ENCODE results near the gene SNX14. TPM values are rescaled to one million over a fixed set of nuclear protein-coding genes. Genes with fewer than 3 reads are reported as not detected.
A peak's percentile ranks its signal among the peaks of the same experiment; 100 is the strongest.

Gene SNX14
- total and polyA plus RNA-seq, 2 of the 13 experiments (the other 11 are each of a cell fraction or from before 2014, with no cell fraction given), result 83.5 to 112 TPM

DNA sequence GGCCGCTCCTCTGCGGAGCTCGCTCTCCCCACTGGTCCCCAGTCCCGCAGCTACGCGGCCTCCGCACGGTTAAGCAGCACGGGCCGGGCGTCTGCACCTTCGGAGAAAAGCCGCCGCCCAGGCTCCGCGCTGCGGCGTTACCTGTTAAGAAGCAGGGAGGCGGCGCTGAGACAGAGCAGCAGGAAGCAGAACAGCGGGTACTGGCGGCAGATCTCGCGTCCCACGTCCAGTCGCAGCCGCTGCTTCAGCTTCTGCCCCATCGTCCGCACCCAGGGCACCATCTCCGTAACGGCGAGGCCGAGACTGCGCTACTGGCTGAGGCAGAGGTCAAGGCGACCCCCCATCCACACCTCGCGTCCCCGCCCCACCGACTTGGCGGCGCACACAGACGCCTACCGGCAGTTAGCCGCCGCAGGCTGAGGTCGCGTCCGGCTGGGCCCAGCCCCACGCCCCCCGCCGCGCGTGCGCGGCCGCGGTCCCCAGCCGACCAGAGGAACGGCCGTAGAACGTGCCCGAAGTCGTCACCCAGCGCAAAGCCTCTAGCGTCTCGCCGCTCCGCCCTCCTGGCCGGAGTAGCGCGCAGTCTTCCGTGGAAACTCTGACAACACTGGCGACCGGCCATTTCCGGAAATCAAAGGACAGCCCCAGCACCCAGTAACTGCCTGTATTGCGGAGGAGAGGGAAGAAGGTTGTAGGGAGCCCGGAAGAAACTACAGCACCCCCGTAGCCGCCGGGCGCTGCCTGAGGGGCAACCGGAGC is at the start of gene SNX14 (continued):
- TF ChIP-seq, protein P1, sequence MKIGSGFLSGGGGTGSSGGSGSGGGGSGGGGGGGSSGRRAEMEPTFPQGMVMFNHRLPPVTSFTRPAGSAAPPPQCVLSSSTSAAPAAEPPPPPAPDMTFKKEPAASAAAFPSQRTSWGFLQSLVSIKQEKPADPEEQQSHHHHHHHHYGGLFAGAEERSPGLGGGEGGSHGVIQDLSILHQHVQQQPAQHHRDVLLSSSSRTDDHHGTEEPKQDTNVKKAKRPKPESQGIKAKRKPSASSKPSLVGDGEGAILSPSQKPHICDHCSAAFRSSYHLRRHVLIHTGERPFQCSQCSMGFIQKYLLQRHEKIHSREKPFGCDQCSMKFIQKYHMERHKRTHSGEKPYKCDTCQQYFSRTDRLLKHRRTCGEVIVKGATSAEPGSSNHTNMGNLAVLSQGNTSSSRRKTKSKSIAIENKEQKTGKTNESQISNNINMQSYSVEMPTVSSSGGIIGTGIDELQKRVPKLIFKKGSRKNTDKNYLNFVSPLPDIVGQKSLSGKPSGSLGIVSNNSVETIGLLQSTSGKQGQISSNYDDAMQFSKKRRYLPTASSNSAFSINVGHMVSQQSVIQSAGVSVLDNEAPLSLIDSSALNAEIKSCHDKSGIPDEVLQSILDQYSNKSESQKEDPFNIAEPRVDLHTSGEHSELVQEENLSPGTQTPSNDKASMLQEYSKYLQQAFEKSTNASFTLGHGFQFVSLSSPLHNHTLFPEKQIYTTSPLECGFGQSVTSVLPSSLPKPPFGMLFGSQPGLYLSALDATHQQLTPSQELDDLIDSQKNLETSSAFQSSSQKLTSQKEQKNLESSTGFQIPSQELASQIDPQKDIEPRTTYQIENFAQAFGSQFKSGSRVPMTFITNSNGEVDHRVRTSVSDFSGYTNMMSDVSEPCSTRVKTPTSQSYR (CRISPR knock-in tag; IDR thresholded peaks at IDR 0.05; ENCODE audit: borderline replicate concordance), result peak; percentile 43; the same call in 1 of the 2 replicates
- TF ChIP-seq ZBTB7A (CRISPR knock-in tag; IDR thresholded peaks at IDR 0.05) (peak; percentile 88), ZNF713 (CRISPR knock-in tag; IDR thresholded peaks at IDR 0.05) (peak; percentile 30; the same call in 1 of the 2 replicates), ZNF570 (CRISPR knock-in tag; IDR thresholded peaks at IDR 0.05; ENCODE audit: borderline replicate concordance) (no peak), IRF2 (CRISPR knock-in tag; IDR thresholded peaks at IDR 0.05) (peak; percentile 25), FIP1L1 (IDR thresholded peaks at IDR 0.05; ENCODE audit: borderline replicate concordance, insufficient read depth, low read depth, low read length) (no peak), DMAP1 (CRISPR knock-in tag; IDR thresholded peaks at IDR 0.05) (peak; percentile 67; the same call in 1 of the 2 replicates), ZNF496 (CRISPR knock-in tag; IDR thresholded peaks at IDR 0.05; ENCODE audit: insufficient replicate concordance) (no peak), CREM (IDR thresholded peaks at IDR 0.05) (peak; percentile 47; the same call in 1 of the 2 replicates), CREM (CRISPR knock-in tag; IDR thresholded peaks at IDR 0.05) (no peak), RARA (CRISPR knock-in tag; IDR thresholded peaks at IDR 0.05) (peak; percentile 16; the same call in 1 of the 2 replicates), ZKSCAN8 (CRISPR knock-in tag; IDR thresholded peaks at IDR 0.05; ENCODE audit: borderline replicate concordance) (no peak), ZNF17 (CRISPR knock-in tag; IDR thresholded peaks at IDR 0.05) (no peak), ZSCAN30 (CRISPR knock-in tag; IDR thresholded peaks at IDR 0.05) (no peak), ZNF354B (CRISPR knock-in tag; IDR thresholded peaks at IDR 0.05) (0 out of 2 replicates have a peak, but pooled peaks have one; percentile 58), TEAD3 (CRISPR knock-in tag; optimal IDR thresholded peaks at IDR 0.05; ENCODE audit: borderline replicate concordance) (no peak)
- TF ChIP-seq, protein P2, sequence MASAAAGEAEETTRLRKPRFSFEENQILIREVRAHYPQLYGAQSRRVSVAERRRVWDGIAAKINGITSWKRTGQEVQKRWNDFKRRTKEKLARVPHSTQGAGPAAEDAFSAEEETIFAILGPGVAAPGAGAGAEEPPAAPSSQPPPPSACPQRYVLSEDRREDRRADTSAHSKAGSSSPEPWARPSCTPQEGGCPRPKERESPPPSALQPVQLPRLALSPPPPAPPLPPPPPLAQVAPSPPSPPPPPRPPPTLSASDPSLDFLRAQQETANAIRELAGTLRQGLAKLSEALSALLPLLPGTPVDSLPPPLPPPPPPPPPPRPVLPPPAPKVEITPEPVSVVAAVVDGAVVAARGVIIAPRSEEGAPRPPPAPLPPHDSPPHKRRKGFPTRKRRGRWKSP (CRISPR knock-in tag; IDR thresholded peaks at IDR 0.05), result peak; percentile 99
- TF ChIP-seq, protein P3, sequence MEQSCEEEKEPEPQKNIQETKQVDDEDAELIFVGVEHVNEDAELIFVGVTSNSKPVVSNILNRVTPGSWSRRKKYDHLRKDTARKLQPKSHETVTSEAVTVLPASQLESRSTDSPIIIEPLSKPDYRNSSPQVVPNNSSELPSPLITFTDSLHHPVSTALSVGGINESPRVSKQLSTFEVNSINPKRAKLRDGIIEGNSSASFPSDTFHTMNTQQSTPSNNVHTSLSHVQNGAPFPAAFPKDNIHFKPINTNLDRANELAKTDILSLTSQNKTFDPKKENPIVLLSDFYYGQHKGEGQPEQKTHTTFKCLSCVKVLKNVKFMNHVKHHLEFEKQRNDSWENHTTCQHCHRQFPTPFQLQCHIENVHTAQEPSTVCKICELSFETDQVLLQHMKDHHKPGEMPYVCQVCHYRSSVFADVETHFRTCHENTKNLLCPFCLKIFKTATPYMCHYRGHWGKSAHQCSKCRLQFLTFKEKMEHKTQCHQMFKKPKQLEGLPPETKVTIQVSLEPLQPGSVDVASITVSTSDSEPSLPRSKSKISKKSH (CRISPR knock-in tag; IDR thresholded peaks at IDR 0.05; ENCODE audit: borderline replicate concordance), result no peak
- TF ChIP-seq, protein P4, sequence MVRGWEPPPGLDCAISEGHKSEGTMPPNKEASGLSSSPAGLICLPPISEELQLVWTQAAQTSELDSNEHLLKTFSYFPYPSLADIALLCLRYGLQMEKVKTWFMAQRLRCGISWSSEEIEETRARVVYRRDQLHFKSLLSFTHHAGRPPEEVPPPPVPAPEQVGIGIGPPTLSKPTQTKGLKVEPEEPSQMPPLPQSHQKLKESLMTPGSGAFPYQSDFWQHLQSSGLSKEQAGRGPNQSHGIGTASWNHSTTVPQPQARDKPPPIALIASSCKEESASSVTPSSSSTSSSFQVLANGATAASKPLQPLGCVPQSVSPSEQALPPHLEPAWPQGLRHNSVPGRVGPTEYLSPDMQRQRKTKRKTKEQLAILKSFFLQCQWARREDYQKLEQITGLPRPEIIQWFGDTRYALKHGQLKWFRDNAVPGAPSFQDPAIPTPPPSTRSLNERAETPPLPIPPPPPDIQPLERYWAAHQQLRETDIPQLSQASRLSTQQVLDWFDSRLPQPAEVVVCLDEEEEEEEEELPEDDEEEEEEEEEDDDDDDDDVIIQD (CRISPR knock-in tag; IDR thresholded peaks at IDR 0.05; ENCODE audit: low read depth), result no peak
- TF ChIP-seq, protein P5, sequence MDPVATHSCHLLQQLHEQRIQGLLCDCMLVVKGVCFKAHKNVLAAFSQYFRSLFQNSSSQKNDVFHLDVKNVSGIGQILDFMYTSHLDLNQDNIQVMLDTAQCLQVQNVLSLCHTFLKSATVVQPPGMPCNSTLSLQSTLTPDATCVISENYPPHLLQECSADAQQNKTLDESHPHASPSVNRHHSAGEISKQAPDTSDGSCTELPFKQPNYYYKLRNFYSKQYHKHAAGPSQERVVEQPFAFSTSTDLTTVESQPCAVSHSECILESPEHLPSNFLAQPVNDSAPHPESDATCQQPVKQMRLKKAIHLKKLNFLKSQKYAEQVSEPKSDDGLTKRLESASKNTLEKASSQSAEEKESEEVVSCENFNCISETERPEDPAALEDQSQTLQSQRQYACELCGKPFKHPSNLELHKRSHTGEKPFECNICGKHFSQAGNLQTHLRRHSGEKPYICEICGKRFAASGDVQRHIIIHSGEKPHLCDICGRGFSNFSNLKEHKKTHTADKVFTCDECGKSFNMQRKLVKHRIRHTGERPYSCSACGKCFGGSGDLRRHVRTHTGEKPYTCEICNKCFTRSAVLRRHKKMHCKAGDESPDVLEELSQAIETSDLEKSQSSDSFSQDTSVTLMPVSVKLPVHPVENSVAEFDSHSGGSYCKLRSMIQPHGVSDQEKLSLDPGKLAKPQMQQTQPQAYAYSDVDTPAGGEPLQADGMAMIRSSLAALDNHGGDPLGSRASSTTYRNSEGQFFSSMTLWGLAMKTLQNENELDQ (CRISPR knock-in tag; IDR thresholded peaks at IDR 0.05; ENCODE audit: borderline replicate concordance), result no peak

All from HepG2 (cell line).